ENCODE measurements around the gene OR2AP1.
"Not testable (repeated sequence)": the region's sequence is repeated elsewhere in the genome, so short reads cannot be mapped to it uniquely, and the experiment has no call there.

OR2AP1 gene

GRCh38 chr12:55572168-55572567 lies at the start of gene OR2AP1:
OR2AP1 (plus strand) TSS chr12:55572468; CDS start chr12:55574415, 1,947 bp downstream.
- no peak within 1 kb of the TSS for H3K4me3 ChIP-seq (ENCODE audit: low read length)
- peaks cover 20% of the 10 kb centered on the region for H3K9me3 ChIP-seq (ENCODE audit: control insufficient read depth, low read length)
- H3K36me3 ChIP-seq (ENCODE audit: control insufficient read depth, insufficient read depth, low read length, severe bottlenecking) = no peaks in the 10 kb centered on the region
- no peaks in the 10 kb centered on the region for H3K4me1 ChIP-seq (ENCODE audit: control insufficient read depth, insufficient read depth, low read length)
- DNase-seq (ENCODE audit: low read depth) = no peak
- no peak within 1 kb of the TSS for H3K9ac ChIP-seq (ENCODE audit: low read length)
- no peaks in the 10 kb centered on the region for H3K27me3 ChIP-seq (replicated peaks; ENCODE audit: control insufficient read depth, insufficient read depth, low read length)

GRCh38 chr12:55548235-55548634 lies 24.0 kb upstream of the OR2AP1 start:
- H3K36me3 ChIP-seq (ENCODE audit: control insufficient read depth, insufficient read depth, low read length, severe bottlenecking); H3K27me3 ChIP-seq (replicated peaks; ENCODE audit: control insufficient read depth, insufficient read depth, low read length); H3K9ac ChIP-seq (ENCODE audit: low read length); H3K9me3 ChIP-seq (ENCODE audit: control insufficient read depth, low read length); H3K4me3 ChIP-seq (ENCODE audit: low read length); DNase-seq (ENCODE audit: low read depth); H3K4me1 ChIP-seq (ENCODE audit: control insufficient read depth, insufficient read depth, low read length): not testable (repeated sequence)

GRCh38 chr12:55548756-55549155 lies 23.5 kb upstream of the OR2AP1 start:
- Histone ChIP-seq H3K9ac (ENCODE audit: low read length) (no peak overlapping the region), H3K4me3 (ENCODE audit: low read length) (no peak overlapping the region), H3K4me1 (ENCODE audit: control insufficient read depth, insufficient read depth, low read length) (no peaks in the 10 kb centered on the region), H3K9me3 (ENCODE audit: control insufficient read depth, low read length) (peaks cover 3% of the 10 kb centered on the region), H3K27me3 (replicated peaks; ENCODE audit: control insufficient read depth, insufficient read depth, low read length) (no peaks in the 10 kb centered on the region), H3K36me3 (ENCODE audit: control insufficient read depth, insufficient read depth, low read length, severe bottlenecking) (no peaks in the 10 kb centered on the region)
- no peak for DNase-seq (ENCODE audit: low read depth)

- DNase-seq (ENCODE audit: low read depth) = no peak
- Histone ChIP-seq H3K4me1 (ENCODE audit: control insufficient read depth, insufficient read depth, low read length) (no peaks in the 10 kb centered on the region), H3K9me3 (ENCODE audit: control insufficient read depth, low read length) (peaks cover 3% of the 10 kb centered on the region), H3K27me3 (replicated peaks; ENCODE audit: control insufficient read depth, insufficient read depth, low read length) (no peaks in the 10 kb centered on the region), H3K9ac (ENCODE audit: low read length) (no peak within 1 kb of the TSS), H3K4me3 (ENCODE audit: low read length) (no peak within 1 kb of the TSS), H3K36me3 (ENCODE audit: control insufficient read depth, insufficient read depth, low read length, severe bottlenecking) (no peaks in the 10 kb centered on the region)
Observed at GRCh38 chr12:55549302-55549701, 23.0 kb upstream of the OR2AP1 start, which contains the start of gene OR6C4. OR6C4 (plus strand) TSS chr12:55549602; CDS start chr12:55551227, 1,625 bp downstream.

- Histone ChIP-seq H3K9ac (ENCODE audit: low read length) (no peak overlapping the region), H3K4me1 (ENCODE audit: control insufficient read depth, insufficient read depth, low read length) (no peaks in the 10 kb centered on the region), H3K4me3 (ENCODE audit: low read length) (no peak overlapping the region), H3K27me3 (replicated peaks; ENCODE audit: control insufficient read depth, insufficient read depth, low read length) (no peaks in the 10 kb centered on the region), H3K9me3 (ENCODE audit: control insufficient read depth, low read length) (peaks cover 8% of the 10 kb centered on the region), H3K36me3 (ENCODE audit: control insufficient read depth, insufficient read depth, low read length, severe bottlenecking) (no peaks in the 10 kb centered on the region)
- no peak for DNase-seq (ENCODE audit: low read depth)
Observed at GRCh38 chr12:55554296-55554695, 18.0 kb upstream of the OR2AP1 start.

- H3K4me1 ChIP-seq (ENCODE audit: control insufficient read depth, insufficient read depth, low read length); H3K9ac ChIP-seq (ENCODE audit: low read length); DNase-seq (ENCODE audit: low read depth); H3K36me3 ChIP-seq (ENCODE audit: control insufficient read depth, insufficient read depth, low read length, severe bottlenecking); H3K4me3 ChIP-seq (ENCODE audit: low read length); H3K27me3 ChIP-seq (replicated peaks; ENCODE audit: control insufficient read depth, insufficient read depth, low read length): not testable (repeated sequence)
- peaks cover 20% of the 10 kb centered on the region for H3K9me3 ChIP-seq (ENCODE audit: control insufficient read depth, low read length)
Observed at GRCh38 chr12:55570060-55570459, 2.2 kb upstream of the OR2AP1 start.

GRCh38 chr12:55570689-55571088 lies 1.6 kb upstream of the OR2AP1 start:
- not testable (repeated sequence) for H3K36me3 ChIP-seq (ENCODE audit: control insufficient read depth, insufficient read depth, low read length, severe bottlenecking); H3K4me1 ChIP-seq (ENCODE audit: control insufficient read depth, insufficient read depth, low read length); H3K4me3 ChIP-seq (ENCODE audit: low read length); DNase-seq (ENCODE audit: low read depth); H3K27me3 ChIP-seq (replicated peaks; ENCODE audit: control insufficient read depth, insufficient read depth, low read length); H3K9ac ChIP-seq (ENCODE audit: low read length)
- H3K9me3 ChIP-seq (ENCODE audit: control insufficient read depth, low read length) = peaks cover 20% of the 10 kb centered on the region

GRCh38 chr12:55582066-55582465 lies 9.8 kb downstream of the OR2AP1 start:
- Histone ChIP-seq H3K4me1 (ENCODE audit: control insufficient read depth, insufficient read depth, low read length) (no peaks in the 10 kb centered on the region), H3K27me3 (replicated peaks; ENCODE audit: control insufficient read depth, insufficient read depth, low read length) (no peaks in the 10 kb centered on the region), H3K4me3 (ENCODE audit: low read length) (no peak overlapping the region), H3K36me3 (ENCODE audit: control insufficient read depth, insufficient read depth, low read length, severe bottlenecking) (no peaks in the 10 kb centered on the region), H3K9ac (ENCODE audit: low read length) (no peak overlapping the region), H3K9me3 (ENCODE audit: control insufficient read depth, low read length) (peaks cover 11% of the 10 kb centered on the region)
- no peak for DNase-seq (ENCODE audit: low read depth)

- no peak overlapping the region for H3K9ac ChIP-seq (ENCODE audit: low read length)
- peaks cover 3% of the 10 kb centered on the region for H3K9me3 ChIP-seq (ENCODE audit: control insufficient read depth, low read length)
- no peaks in the 10 kb centered on the region for H3K36me3 ChIP-seq (ENCODE audit: control insufficient read depth, insufficient read depth, low read length, severe bottlenecking)
- no peak overlapping the region for H3K4me3 ChIP-seq (ENCODE audit: low read length)
- DNase-seq (ENCODE audit: low read depth) = no peak
- H3K4me1 ChIP-seq (ENCODE audit: control insufficient read depth, insufficient read depth, low read length) = no peaks in the 10 kb centered on the region
- no peaks in the 10 kb centered on the region for H3K27me3 ChIP-seq (replicated peaks; ENCODE audit: control insufficient read depth, insufficient read depth, low read length)
Observed at GRCh38 chr12:55585817-55586216, 13.5 kb downstream of the OR2AP1 start.

GRCh38 chr12:55590152-55590551 lies 17.9 kb downstream of the OR2AP1 start:
- H3K27me3 ChIP-seq (replicated peaks; ENCODE audit: control insufficient read depth, insufficient read depth, low read length); H3K9me3 ChIP-seq (ENCODE audit: control insufficient read depth, low read length); DNase-seq (ENCODE audit: low read depth); H3K9ac ChIP-seq (ENCODE audit: low read length); H3K4me1 ChIP-seq (ENCODE audit: control insufficient read depth, insufficient read depth, low read length); H3K36me3 ChIP-seq (ENCODE audit: control insufficient read depth, insufficient read depth, low read length, severe bottlenecking); H3K4me3 ChIP-seq (ENCODE audit: low read length): not testable (repeated sequence)

GRCh38 chr12:55607821-55608594 lies 35.7 kb downstream of the OR2AP1 start:
- H3K4me3 ChIP-seq (ENCODE audit: low read length) = no peak overlapping the region
- no peaks in the 10 kb centered on the region for H3K36me3 ChIP-seq (ENCODE audit: control insufficient read depth, insufficient read depth, low read length, severe bottlenecking)
- no peak overlapping the region for H3K9ac ChIP-seq (ENCODE audit: low read length)
- H3K27me3 ChIP-seq (replicated peaks; ENCODE audit: control insufficient read depth, insufficient read depth, low read length) = peaks cover 16% of the 10 kb centered on the region
- no peak for DNase-seq (ENCODE audit: low read depth)
- H3K9me3 ChIP-seq (ENCODE audit: control insufficient read depth, low read length) = no peaks in the 10 kb centered on the region
- no peaks in the 10 kb centered on the region for H3K4me1 ChIP-seq (ENCODE audit: control insufficient read depth, insufficient read depth, low read length)

GRCh38 chr12:55610598-55610997 lies 38.3 kb downstream of the OR2AP1 start:
- Histone ChIP-seq H3K4me1 (ENCODE audit: control insufficient read depth, insufficient read depth, low read length) (no peaks in the 10 kb centered on the region), H3K36me3 (ENCODE audit: control insufficient read depth, insufficient read depth, low read length, severe bottlenecking) (no peaks in the 10 kb centered on the region), H3K9me3 (ENCODE audit: control insufficient read depth, low read length) (peaks cover 15% of the 10 kb centered on the region), H3K27me3 (replicated peaks; ENCODE audit: control insufficient read depth, insufficient read depth, low read length) (peaks cover 16% of the 10 kb centered on the region), H3K9ac (ENCODE audit: low read length) (no peak overlapping the region), H3K4me3 (ENCODE audit: low read length) (no peak overlapping the region)
- DNase-seq (ENCODE audit: low read depth) = no peak
